K562 (cell line): Measurements from ENCODE around the gene FAM107B. TPM values are rescaled to one million over a fixed set of nuclear protein-coding genes. Genes with fewer than 3 reads are reported as not detected.

Source experiments
- ATAC-seq: fragments of 200-7000 bp; cut with Tn5 transposase; 3 replicates; pipeline ENCODE4 v1.9.1; 2020; ENCODE audit warnings: moderate library complexity
- BruUV-seq: library from RNA; stranded (reverse); fragments of 400-500 nt; replicated peaks from 2 replicates; lab custom pipeline; 2021; lab: Mats Ljungman, UMichigan
- CTCF ChIA-PET: fragments of 300-600 bp; formaldehyde crosslinking; extraction: SDS; loops from one replicate; lab custom pipeline; 2021; ENCODE audit warnings: low intra/inter-chr PET ratio; lab: Yijun Ruan, JAX
- POLR2A ChIA-PET: fragments of 300-600, 350-650 bp; sonication (Branson Sonifier 250); formaldehyde crosslinking; extraction: SDS; loops from one replicate; lab custom pipeline; 2021; ENCODE audit warnings: antibody characterized with exemption, inconsistent platforms; lab: Yijun Ruan, JAX
- DNase-seq, 4 experiments: peaks; one replicate each; pipeline versions ENCODE4 v3.0.0 to v3.0.0-alpha.2; 2011 to 2018; ENCODE audit warnings: low spot score in 3 of 4, mixed read lengths in 3 of 4; ENCODE audit errors: extremely low read depth in 1 of 4
- FAIRE-seq: peaks from 2 replicates; lab custom pipeline; 2011; peaks lifted over from hg19 to GRCh38; lab: Jason Lieb, UNC
- H2AFZ ChIP-seq: 2 replicates; pipeline ENCODE4 v1.6.0; 2011; ENCODE audit warnings: low read depth, low read length, control low read depth, inconsistent platforms
- H3K27ac ChIP-seq: fragments of 200-600 bp; 3 replicates; pipeline ENCODE4 v1.8.0; 2011; ENCODE audit warnings: low read depth, mild to moderate bottlenecking, control low read depth, inconsistent platforms, low read length, moderate library complexity, mixed read lengths; ENCODE audit errors: extremely low read depth
- H3K27me3 ChIP-seq, 2 experiments: fragments of 300-600 bp in 1 of 2; 2 replicates in 1 of 2; 3 replicates in 1 of 2; pipeline versions ENCODE4 v1.6.0 to v1.8.0; 2011; ENCODE audit warnings: inconsistent platforms in 2 of 2, low read length in 2 of 2, mild to moderate bottlenecking in 1 of 2, mixed read lengths in 1 of 2, moderate library complexity in 1 of 2; ENCODE audit not compliant: control insufficient read depth in 2 of 2, insufficient read depth in 2 of 2
- H3K36me3 ChIP-seq: fragments of 300-600 bp; 3 replicates; pipeline ENCODE4 v1.8.0; 2011; ENCODE audit warnings: mild to moderate bottlenecking, low read length, inconsistent platforms; ENCODE audit not compliant: control insufficient read depth, insufficient read depth
- H3K4me1 ChIP-seq, 2 experiments: fragments of 200-600 bp in 1 of 2; replicated peaks in 1 of 2; 2 replicates in 1 of 2; 3 replicates in 1 of 2; pipeline versions ENCODE4 v1.5.1 to v1.8.0; 2011; ENCODE audit warnings: inconsistent platforms in 2 of 2, low read length in 2 of 2, mild to moderate bottlenecking in 1 of 2, mixed read lengths in 1 of 2, moderate library complexity in 1 of 2; ENCODE audit not compliant: control insufficient read depth in 2 of 2, insufficient read depth in 2 of 2
- H3K4me2 ChIP-seq: 2 replicates; pipeline ENCODE4 v1.6.1; 2011; ENCODE audit warnings: low read length, control low read depth, inconsistent platforms, mixed read lengths; ENCODE audit not compliant: insufficient read depth
- H3K4me3 ChIP-seq: fragments of 200-600 bp; sonication (generic), shearing (Covaris generic); 2 replicates; pipeline ENCODE4 v1.5.1; 2016; ENCODE audit warnings: control low read depth, inconsistent platforms
- H3K79me2 ChIP-seq: fragments of 200-600 bp; 3 replicates; pipeline ENCODE4 v1.8.0; 2011; ENCODE audit warnings: low read length, inconsistent platforms; ENCODE audit not compliant: control insufficient read depth, insufficient read depth
- H3K9ac ChIP-seq, 2 experiments: 2 replicates each; pipeline versions ENCODE4 v1.6.0 to v1.6.1; 2011; ENCODE audit warnings: low read depth in 2 of 2, low read length in 2 of 2, control low read depth in 1 of 2, inconsistent platforms in 1 of 2, mild to moderate bottlenecking in 1 of 2, mixed read lengths in 1 of 2; ENCODE audit not compliant: insufficient read depth in 1 of 2
- H3K9me1 ChIP-seq: one replicate; pipeline ENCODE4 v1.6.0; 2011; ENCODE audit warnings: inconsistent platforms, mild to moderate bottlenecking, low read length, moderate library complexity; ENCODE audit not compliant: control insufficient read depth, insufficient read depth
- H3K9me3 ChIP-seq: replicated peaks from 2 replicates; pipeline ENCODE4 v1.5.1; 2011; ENCODE audit warnings: low read depth, low read length, inconsistent platforms; ENCODE audit not compliant: control insufficient read depth, insufficient read depth
- H4K20me1 ChIP-seq: replicated peaks from 2 replicates; pipeline ENCODE4 v1.6.1; 2011; ENCODE audit warnings: low read length, inconsistent platforms, mixed read lengths; ENCODE audit not compliant: control insufficient read depth, insufficient read depth
- GTF2F1 ChIP-seq: IDR thresholded peaks from 2 replicates; pipeline ENCODE4 v1.6.1; 2011; ENCODE audit warnings: low read depth, low read length, improper control_type of control experiment
- KDM4B ChIP-seq, 2 experiments: fragments of 450-650 bp in 1 of 2; sonication (generic) in 1 of 2; IDR thresholded peaks; 2 replicates each; pipeline ENCODE4 v1.6.1; 2016 to 2017; ENCODE audit warnings: borderline replicate concordance in 2 of 2, antibody characterized with exemption in 1 of 2, low read depth in 1 of 2, mild to moderate bottlenecking in 1 of 2
- L3MBTL2 ChIP-seq: fragments of 450-650 bp; IDR thresholded peaks from 2 replicates; pipeline ENCODE4 v1.6.1; 2016; ENCODE audit warnings: mild to moderate bottlenecking, moderate library complexity
- PHF20 ChIP-seq: fragments of 450-650 bp; IDR thresholded peaks from 2 replicates; pipeline ENCODE4 v1.6.1; 2018; ENCODE audit not compliant: partially characterized antibody
- SMARCB1 ChIP-seq: IDR thresholded peaks from 2 replicates; pipeline ENCODE4 v1.6.1; 2011; ENCODE audit warnings: improper control_type of control experiment, low read depth; ENCODE audit not compliant: insufficient read length
- SMARCE1 ChIP-seq: fragments of 450-650 bp; IDR thresholded peaks from 2 replicates; pipeline ENCODE4 v1.7.1; 2016; ENCODE audit warnings: mild to moderate bottlenecking
- ZEB2 ChIP-seq: fragments of 450-650 bp; IDR thresholded peaks from 2 replicates; pipeline ENCODE4 v1.6.1; 2016
- ZNF143 ChIP-seq: sonication (generic); formaldehyde crosslinking; IDR thresholded peaks from 2 replicates; pipeline ENCODE4 v1.9.0; 2022; ENCODE audit warnings: mild to moderate bottlenecking, missing genetic modification reagents
- ZNF175 ChIP-seq: fragments of 200-800 bp; sonication (Bioruptor generic); IDR thresholded peaks from 2 replicates; pipeline ENCODE4 v1.6.1; 2016; ENCODE audit warnings: low read depth, mild to moderate bottlenecking, missing genetic modification characterization, missing compliant biosample characterization
- ZNF436 ChIP-seq: fragments of 250-450, 450-650 bp; sonication (Bioruptor Pico); formaldehyde crosslinking; IDR thresholded peaks from 2 replicates; pipeline ENCODE4 v1.7.0; 2020; ENCODE audit warnings: mild to moderate bottlenecking
- whole genome bisulfite sequencing: fragments of 100-300 bp; shearing (Covaris generic); methylation state at CpG from one replicate; pipeline ENCODE4 v1.1.6; 2016; ENCODE audit warnings: low coverage, mixed read lengths; ENCODE audit not compliant: insufficient coverage; ENCODE audit errors: missing lambda C conversion rate; 5-methylcytosine and 5-hydroxymethylcytosine counted together
- in situ Hi-C: fragments of 300-500 bp; cut with MboI; formaldehyde crosslinking; loops from 4 replicates; pipeline ENCODE4 v1.15.0; 2018; ENCODE audit warnings: inconsistent platforms, mixed read lengths
- intact Hi-C: fragments of 100-400 bp; cut with micrococcal nuclease; formaldehyde crosslinking; loops from 2 replicates; pipeline ENCODE4 v1.14.2; 2022
- polyA plus RNA-seq, 8 experiments: library from polyadenylated mRNA; depleted of rRNA in 4 of 8; stranded (reverse) in 5 of 8; unstranded in 3 of 8; fragments of >200 nt; fragmentation: Nextera tagmentation in 2 of 8; fragmentation: Illumina TruSeq in 1 of 8; extraction: Ambion mirVana in 2 of 8; extraction: Trizol in 1 of 8; gene quantifications; 2 replicates each; pipeline versions ENCODE4 v1.2.1 to v1.2.3, GENCODE V29; 2011 to 2014; ENCODE audit warnings: inconsistent platforms in 1 of 8, missing spikeins in 1 of 8
- total RNA-seq, 7 experiments: library from RNA; depleted of rRNA in 6 of 7; stranded (reverse); fragments of >200 nt in 6 of 7; fragmentation: Illumina TruSeq in 2 of 7; extraction: Trizol in 2 of 7; gene quantifications; 2 replicates each; pipeline versions ENCODE4 v1.2.1 to v1.2.3, GENCODE V29; 2011 to 2021; ENCODE audit warnings: low replicate concordance in 1 of 7
- TF ChIP-seq, protein P1 (sequence below): fragments of 200-800 bp; sonication (Bioruptor generic); IDR thresholded peaks from 2 replicates; pipeline ENCODE4 v1.6.1; 2016; ENCODE audit warnings: missing genetic modification characterization, missing compliant biosample characterization

The FAM107B gene
- total and polyA plus RNA-seq, 9 of the 15 experiments (the other 6 are each of a cell fraction or from before 2014, with no cell fraction given): 0.40 to 2.8 (median 1.4) TPM

DNA sequence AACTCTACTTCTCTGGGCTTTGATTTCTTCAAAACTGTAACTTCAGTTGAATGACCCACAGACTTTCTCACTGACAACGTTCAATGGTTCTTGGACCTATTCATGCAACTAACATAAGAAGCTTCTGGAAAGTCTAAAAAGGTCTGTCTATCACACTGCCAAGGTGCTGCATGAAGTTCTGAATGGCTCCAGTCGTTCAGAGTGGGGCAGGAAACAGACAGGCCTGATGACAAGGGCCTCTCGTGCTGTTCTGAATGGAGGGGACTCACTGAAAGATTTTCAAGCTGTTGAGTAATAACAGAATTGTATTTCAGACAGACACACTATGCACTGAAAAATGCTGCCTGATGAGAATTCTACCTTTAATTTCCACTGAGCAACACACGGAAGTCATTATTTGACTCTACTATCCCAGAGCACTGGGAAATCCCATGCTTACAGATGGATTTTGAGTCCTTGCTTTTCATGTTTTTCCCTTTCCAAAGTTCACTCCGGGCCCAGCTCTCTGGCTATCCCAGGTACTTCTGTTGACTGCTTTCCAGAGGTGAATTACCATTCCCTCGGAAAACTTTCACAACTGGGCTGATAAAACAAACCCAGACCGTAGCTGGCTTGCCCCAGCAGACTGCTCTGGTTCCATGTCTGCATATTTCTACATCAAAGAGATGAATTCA, 239.1 kb downstream of the FAM107B start:
- ATAC-seq: no peak
- POLR2A ChIA-PET: interaction anchor here (0.8 to 0.9 kb wide), 2 partner anchors 230 to 321 kb away, joined by 3 read pairs; no protein-coding TSS in a partner anchor

DNA sequence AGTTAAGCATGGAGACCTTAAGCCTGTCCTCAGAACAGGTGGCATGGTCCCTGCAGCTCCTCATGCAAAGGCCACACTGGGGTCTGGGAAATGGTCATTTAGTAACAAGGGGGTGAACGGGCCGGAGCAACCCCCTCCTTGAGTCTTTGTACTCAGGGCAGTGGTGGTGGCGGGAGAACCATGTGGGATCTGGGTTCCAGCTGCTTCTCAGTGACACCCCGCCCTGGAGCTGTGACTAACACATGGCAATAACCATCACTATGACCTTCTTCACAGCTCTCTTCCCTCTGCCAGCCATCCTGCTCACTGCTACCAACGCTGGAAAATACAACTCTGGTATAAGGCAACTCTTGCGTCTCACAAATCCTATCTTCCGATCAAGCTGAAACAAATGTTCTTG, 240.5 kb downstream of the FAM107B start:
- no peak overlapping the region for H3K4me2 ChIP-seq
- BruUV-seq: no TSS peak
- H3K9me3 ChIP-seq: no peaks in the 10 kb centered on the region
- ChIA-PET POLR2A (interaction anchor here (0.6 kb wide), 1 partner anchor 33 kb away, joined by 3 read pairs; no protein-coding TSS in a partner anchor), CTCF (no interaction called here)
- no peak overlapping the region for H2AFZ ChIP-seq
- FAIRE-seq: no peak
- no peak overlapping the region for H3K27ac ChIP-seq
- no peaks in the 10 kb centered on the region for H3K79me2 ChIP-seq
- H4K20me1 ChIP-seq: no peaks in the 10 kb centered on the region; the same call in none of the 2 replicates
- 12% methylated on average over 7 of the region's 7 CpGs for whole genome bisulfite sequencing
- peaks cover 26 to 42% of the 10 kb centered on the region in 2 experiments for H3K27me3 ChIP-seq
- H3K9me1 ChIP-seq: no peaks in the 10 kb centered on the region
- ATAC-seq: no peak
- DNase-seq: no peak
- in situ Hi-C loops (no loop called here), intact Hi-C loops (loop anchor here (10.0 kb wide), 1 partner anchor 571 kb away; no protein-coding TSS in a partner anchor)
- TF ChIP-seq ZNF175 (CRISPR knock-in tag): no peak
- TF ChIP-seq KDM4B (IDR thresholded peaks at IDR 0.05; ENCODE audit: borderline replicate concordance in 2 of 2, low read depth in 1 of 2): no peak
- no peak for TF ChIP-seq ZEB2
- no peak for TF ChIP-seq PHF20
- no peak for TF ChIP-seq GTF2F1
- TF ChIP-seq, protein P1, sequence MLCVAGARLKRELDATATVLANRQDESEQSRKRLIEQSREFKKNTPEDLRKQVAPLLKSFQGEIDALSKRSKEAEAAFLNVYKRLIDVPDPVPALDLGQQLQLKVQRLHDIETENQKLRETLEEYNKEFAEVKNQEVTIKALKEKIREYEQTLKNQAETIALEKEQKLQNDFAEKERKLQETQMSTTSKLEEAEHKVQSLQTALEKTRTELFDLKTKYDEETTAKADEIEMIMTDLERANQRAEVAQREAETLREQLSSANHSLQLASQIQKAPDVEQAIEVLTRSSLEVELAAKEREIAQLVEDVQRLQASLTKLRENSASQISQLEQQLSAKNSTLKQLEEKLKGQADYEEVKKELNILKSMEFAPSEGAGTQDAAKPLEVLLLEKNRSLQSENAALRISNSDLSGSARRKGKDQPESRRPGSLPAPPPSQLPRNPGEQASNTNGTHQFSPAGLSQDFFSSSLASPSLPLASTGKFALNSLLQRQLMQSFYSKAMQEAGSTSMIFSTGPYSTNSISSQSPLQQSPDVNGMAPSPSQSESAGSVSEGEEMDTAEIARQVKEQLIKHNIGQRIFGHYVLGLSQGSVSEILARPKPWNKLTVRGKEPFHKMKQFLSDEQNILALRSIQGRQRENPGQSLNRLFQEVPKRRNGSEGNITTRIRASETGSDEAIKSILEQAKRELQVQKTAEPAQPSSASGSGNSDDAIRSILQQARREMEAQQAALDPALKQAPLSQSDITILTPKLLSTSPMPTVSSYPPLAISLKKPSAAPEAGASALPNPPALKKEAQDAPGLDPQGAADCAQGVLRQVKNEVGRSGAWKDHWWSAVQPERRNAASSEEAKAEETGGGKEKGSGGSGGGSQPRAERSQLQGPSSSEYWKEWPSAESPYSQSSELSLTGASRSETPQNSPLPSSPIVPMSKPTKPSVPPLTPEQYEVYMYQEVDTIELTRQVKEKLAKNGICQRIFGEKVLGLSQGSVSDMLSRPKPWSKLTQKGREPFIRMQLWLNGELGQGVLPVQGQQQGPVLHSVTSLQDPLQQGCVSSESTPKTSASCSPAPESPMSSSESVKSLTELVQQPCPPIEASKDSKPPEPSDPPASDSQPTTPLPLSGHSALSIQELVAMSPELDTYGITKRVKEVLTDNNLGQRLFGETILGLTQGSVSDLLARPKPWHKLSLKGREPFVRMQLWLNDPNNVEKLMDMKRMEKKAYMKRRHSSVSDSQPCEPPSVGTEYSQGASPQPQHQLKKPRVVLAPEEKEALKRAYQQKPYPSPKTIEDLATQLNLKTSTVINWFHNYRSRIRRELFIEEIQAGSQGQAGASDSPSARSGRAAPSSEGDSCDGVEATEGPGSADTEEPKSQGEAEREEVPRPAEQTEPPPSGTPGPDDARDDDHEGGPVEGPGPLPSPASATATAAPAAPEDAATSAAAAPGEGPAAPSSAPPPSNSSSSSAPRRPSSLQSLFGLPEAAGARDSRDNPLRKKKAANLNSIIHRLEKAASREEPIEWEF: no peak
- TF ChIP-seq ZNF436 (CRISPR knock-in tag): no peak
- TF ChIP-seq SMARCE1: no peak
- TF ChIP-seq L3MBTL2: no peak
- no peak for TF ChIP-seq SMARCB1
- H3K4me3 ChIP-seq: no peak overlapping the region
- H3K4me1 ChIP-seq: no peaks in the 10 kb centered on the region
- no peaks in the 10 kb centered on the region for H3K36me3 ChIP-seq
- H3K9ac ChIP-seq: no peak overlapping the region

More for the DNA sequence above, 239.1 kb downstream of the FAM107B start:
- no TSS peak for BruUV-seq
- Histone ChIP-seq H3K4me3 (no peak overlapping the region), H3K36me3 (no peaks in the 10 kb centered on the region), H3K4me2 (no peak overlapping the region), H2AFZ (no peak overlapping the region), H3K4me1 (no peaks in the 10 kb centered on the region), H3K27me3 (peaks cover 26 to 48% of the 10 kb centered on the region in 2 experiments), H3K9ac (no peak overlapping the region), H3K9me3 (no peaks in the 10 kb centered on the region), H4K20me1 (no peaks in the 10 kb centered on the region; the same call in none of the 2 replicates), H3K79me2 (no peaks in the 10 kb centered on the region), H3K27ac (no peak overlapping the region), H3K9me1 (no peaks in the 10 kb centered on the region)
- CTCF ChIA-PET: no interaction called here
- FAIRE-seq (no peak), DNase-seq (no peak)
- no peak for TF ChIP-seq ZNF143 (CRISPR knock-in tag)
- in situ Hi-C loops: no loop called here
- intact Hi-C loops: loop anchor here (2.0 to 10.0 kb wide), 3 partner anchors 287 to 569 kb away; no protein-coding TSS in a partner anchor
- WGBS: 0% methylated on average over 7 of the region's 7 CpGs
